GM12878 (cell line): Measurements from ENCODE around the gene ADCK1. TPM values are rescaled to one million over a fixed set of nuclear protein-coding genes. Genes with fewer than 3 reads are reported as not detected.

Experiments used
- ATAC-seq: fragments of 200-7000 bp; cut with Tn5 transposase; 3 replicates; pipeline ENCODE4 v1.9.1; 2020; ENCODE audit warnings: mild to moderate bottlenecking, moderate library complexity
- BruUV-seq: library from RNA; stranded (reverse); fragments of 400-500 nt; replicated peaks from 2 replicates; lab custom pipeline; 2021; lab: Mats Ljungman, UMichigan
- CTCF ChIA-PET: fragments of 300-600 bp; sonication (Branson Sonifier 250); formaldehyde crosslinking; extraction: SDS; loops from one replicate; lab custom pipeline; 2021; ENCODE audit warnings: inconsistent platforms; lab: Yijun Ruan, JAX
- POLR2A ChIA-PET: fragments of 350-600 bp; formaldehyde crosslinking; extraction: SDS; loops from one replicate; lab custom pipeline; 2021; ENCODE audit warnings: inconsistent platforms; lab: Charles Lee
- RAD21 ChIA-PET: fragments of 300-600 bp; sonication (Branson Sonifier 250); formaldehyde crosslinking; loops from one replicate; lab custom pipeline; 2023; ENCODE audit warnings: antibody characterized with exemption; ENCODE audit not compliant: unreplicated experiment; lab: Charles Lee
- SMC1A ChIA-PET: fragments of 300-600 bp; sonication (Branson Sonifier 250); formaldehyde crosslinking; loops from one replicate; lab custom pipeline; 2023; ENCODE audit not compliant: unreplicated experiment, uncharacterized antibody; lab: Charles Lee
- DNase-seq: peaks from one replicate; pipeline ENCODE4 v3.0.0-alpha.2; 2011; ENCODE audit warnings: low read depth, low spot score
- FAIRE-seq: peaks from 3 replicates; lab custom pipeline; 2011; peaks lifted over from hg19 to GRCh38; lab: Jason Lieb, UNC
- H2AFZ ChIP-seq: 2 replicates; pipeline ENCODE4 v1.6.0; 2011; ENCODE audit warnings: low read depth, low read length, control low read depth; ENCODE audit not compliant: control insufficient read depth
- H3K27ac ChIP-seq: 2 replicates; pipeline ENCODE4 v1.5.1; 2011; ENCODE audit warnings: control low read depth; ENCODE audit not compliant: control insufficient read depth, insufficient read depth
- H3K27me3 ChIP-seq, 2 experiments: replicated peaks in 1 of 2; 2 replicates each; pipeline versions ENCODE4 v1.6.0 to v1.6.1; 2011; ENCODE audit warnings: low read length in 1 of 2; ENCODE audit not compliant: control insufficient read depth in 2 of 2, insufficient read depth in 2 of 2
- H3K36me3 ChIP-seq, 2 experiments: 2 replicates each; pipeline ENCODE4 v1.5.1; 2011; ENCODE audit warnings: low read length in 1 of 2; ENCODE audit not compliant: control insufficient read depth in 2 of 2, insufficient read depth in 2 of 2
- H3K4me1 ChIP-seq: 2 replicates; pipeline ENCODE4 v1.6.1; 2011; ENCODE audit warnings: mild to moderate bottlenecking, low read length, moderate library complexity, mixed read lengths; ENCODE audit not compliant: control insufficient read depth, insufficient read depth
- H3K4me2 ChIP-seq: 2 replicates; pipeline ENCODE4 v1.6.0; 2011; ENCODE audit warnings: control low read depth; ENCODE audit not compliant: control insufficient read depth, insufficient read depth
- H3K4me3 ChIP-seq: fragments of 200-600 bp; sonication (generic); 2 replicates; pipeline ENCODE4 v1.5.1; 2016
- H3K79me2 ChIP-seq: 2 replicates; pipeline ENCODE4 v1.6.0; 2011; ENCODE audit warnings: low read length; ENCODE audit not compliant: control insufficient read depth, insufficient read depth
- H3K9ac ChIP-seq: 2 replicates; pipeline ENCODE4 v1.8.0; 2011; ENCODE audit warnings: low read length, control low read depth, mixed read lengths; ENCODE audit not compliant: control insufficient read depth, insufficient read depth
- H3K9me3 ChIP-seq: replicated peaks from 3 replicates; pipeline ENCODE4 v1.5.1; 2011; ENCODE audit warnings: mild to moderate bottlenecking, low read length; ENCODE audit not compliant: control insufficient read depth, insufficient read depth
- H4K20me1 ChIP-seq: 2 replicates; pipeline ENCODE4 v1.6.0; 2011; ENCODE audit not compliant: control insufficient read depth, insufficient read depth
- ATF3 ChIP-seq: IDR thresholded peaks from 2 replicates; pipeline ENCODE4 v1.6.1; 2011; ENCODE audit warnings: low read depth, mild to moderate bottlenecking, low read length, moderate library complexity, borderline replicate concordance; ENCODE audit errors: extremely low read depth
- BCL3 ChIP-seq: IDR thresholded peaks from 2 replicates; pipeline ENCODE4 v1.6.1; 2011; ENCODE audit warnings: borderline replicate concordance, low read depth, mild to moderate bottlenecking, moderate library complexity, low read length; ENCODE audit not compliant: insufficient read depth, poor library complexity, severe bottlenecking
- BRCA1 ChIP-seq: IDR thresholded peaks from 2 replicates; pipeline ENCODE4 v1.6.1; 2011; ENCODE audit warnings: low read depth, low read length, improper control_type of control experiment
- CEBPZ ChIP-seq: fragments of 150-350 bp; IDR thresholded peaks from 2 replicates; pipeline ENCODE4 v1.6.1; 2016; ENCODE audit warnings: low read depth, low read length
- CREB1 ChIP-seq: IDR thresholded peaks from 2 replicates; pipeline ENCODE4 v1.6.1; 2012; ENCODE audit warnings: low read depth, mild to moderate bottlenecking, inconsistent platforms
- CTCF ChIP-seq, 3 experiments: IDR thresholded peaks in 2 of 3; conservative IDR thresholded peaks in 1 of 3; 2 replicates each; pipeline ENCODE4 v1.5.1; 2011; ENCODE audit warnings: low read depth in 3 of 3, low read length in 3 of 3, mild to moderate bottlenecking in 3 of 3, control low read depth in 2 of 3, moderate library complexity in 2 of 3, inconsistent platforms in 1 of 3, mixed read lengths in 1 of 3; ENCODE audit not compliant: control insufficient read depth in 2 of 3, insufficient read depth in 1 of 3; ENCODE audit errors: extremely low read depth in 1 of 3
- HCFC1 ChIP-seq: fragments of 150-350 bp; IDR thresholded peaks from 2 replicates; pipeline ENCODE4 v1.6.1; 2014; ENCODE audit warnings: low read length
- IRF5 ChIP-seq: fragments of 450-650 bp; IDR thresholded peaks from 2 replicates; pipeline ENCODE4 v1.6.1; 2017; ENCODE audit warnings: borderline replicate concordance
- RAD21 ChIP-seq: IDR thresholded peaks from 2 replicates; pipeline ENCODE4 v1.6.1; 2011; ENCODE audit warnings: mild to moderate bottlenecking, low read depth, low read length, moderate library complexity; ENCODE audit not compliant: insufficient read depth
- RBBP5 ChIP-seq: fragments of 200-600 bp; sonication (generic); conservative IDR thresholded peaks from 2 replicates; pipeline ENCODE4 v1.6.1; 2016
- RFX5 ChIP-seq: IDR thresholded peaks from 2 replicates; pipeline ENCODE4 v1.6.1; 2011; ENCODE audit warnings: low read depth, low read length, improper control_type of control experiment
- SP1 ChIP-seq: IDR thresholded peaks from one replicate; pipeline ENCODE4 v1.6.1; 2011; ENCODE audit warnings: low read depth, low read length
- TCF12 ChIP-seq: IDR thresholded peaks from 2 replicates; pipeline ENCODE4 v1.6.1; 2011; ENCODE audit warnings: low read depth, mild to moderate bottlenecking, low read length
- ZSCAN29 ChIP-seq: fragments of 450-650 bp; IDR thresholded peaks from 2 replicates; pipeline ENCODE4 v1.6.1; 2017; ENCODE audit warnings: mild to moderate bottlenecking, moderate library complexity
- WGBS: methylation state at CpG from one replicate; pipeline ENCODE4 v1.1.6; 2016; ENCODE audit warnings: low lambda C conversion rate; ENCODE audit not compliant: insufficient replicate concordance, insufficient coverage; ENCODE audit errors: missing lambda C conversion rate; 5-methylcytosine and 5-hydroxymethylcytosine counted together
- in situ Hi-C: fragments of 300-500 bp; cut with MboI; formaldehyde crosslinking; loops from 9 replicates; pipeline ENCODE4 v1.14.3; 2018; ENCODE audit warnings: mixed read lengths
- intact Hi-C: fragments of 100-400 bp; cut with micrococcal nuclease; formaldehyde crosslinking; loops from one replicate; pipeline ENCODE4 v1.14.2; 2022; ENCODE audit not compliant: unreplicated experiment
- polyA plus RNA-seq, 11 experiments: library from polyadenylated mRNA; depleted of rRNA in 4 of 11; unstranded in 6 of 11; stranded (reverse) in 5 of 11; fragments of >200 nt; fragmentation: Nextera tagmentation in 4 of 11; fragmentation: Illumina TruSeq in 1 of 11; extraction: Ambion mirVana in 4 of 11; extraction: Trizol in 1 of 11; gene quantifications; 1 replicate in 1 of 11; 2 replicates in 10 of 11; pipeline versions ENCODE4 v1.2.1 to v1.2.3, GENCODE V29; 2011 to 2016; ENCODE audit warnings: inconsistent platforms in 2 of 11, missing spikeins in 2 of 11, low read depth in 1 of 11
- total RNA-seq, 4 experiments: library from RNA; depleted of rRNA in 3 of 4; stranded (reverse); fragments of >200 nt in 3 of 4; fragmentation: Illumina TruSeq in 1 of 4; extraction: Trizol in 1 of 4; gene quantifications; 2 replicates each; pipeline versions ENCODE4 v1.2.1 to v1.2.3, GENCODE V29; 2013 to 2021

Gene ADCK1
- total and polyA plus RNA-seq, 10 of the 15 experiments (the other 5 are each of a cell fraction or from before 2014, with no cell fraction given) = 3.3 to 8.5 (median 5.1) TPM

GRCh38 chr14:77870646-77871045 lies 70.7 kb downstream of the ADCK1 start (continued):
- TF ChIP-seq IRF5 = no peak
- no peak for TF ChIP-seq TCF12
- TF ChIP-seq CREB1 = no peak
- no peak for TF ChIP-seq ZSCAN29
- no peak for TF ChIP-seq CEBPZ

- no peaks in the 10 kb centered on the region for H4K20me1 ChIP-seq
- no peak overlapping the region for H3K27ac ChIP-seq
- ChIA-PET RAD21 (no interaction called here), POLR2A (no interaction called here), CTCF (interaction anchor here (2.4 kb wide), 1 partner anchor 10 kb away, joined by 12 read pairs; no protein-coding TSS in a partner anchor), SMC1A (no interaction called here)
- no peaks in the 10 kb centered on the region for H3K79me2 ChIP-seq
- no peak overlapping the region for H3K4me3 ChIP-seq
- H2AFZ ChIP-seq = no peak overlapping the region
- H3K9ac ChIP-seq = no peak overlapping the region
- no peaks in the 10 kb centered on the region for H3K27me3 ChIP-seq
- no peaks in the 10 kb centered on the region for H3K36me3 ChIP-seq
- BruUV-seq = no TSS peak
- H3K4me2 ChIP-seq = no peak overlapping the region
- no peak for DNase-seq
- no peak for ATAC-seq
- FAIRE-seq = no peak
- TF ChIP-seq CTCF (IDR thresholded peaks at IDR 0.05 in 2 of 3, conservative IDR thresholded peaks at IDR 0.05 in 1 of 3; ENCODE audit: control insufficient read depth in 2 of 3, extremely low read depth in 1 of 3, insufficient read depth in 1 of 3, low read depth in 3 of 3, low read length in 3 of 3) (no peak), ATF3 (no peak), RBBP5 (no peak), RAD21 (no peak), RFX5 (no peak), HCFC1 (no peak), BRCA1 (no peak), BCL3 (no peak), SP1 (no peak)
- TF ChIP-seq, all 136 proteins: peak for 0
- WGBS = 66% methylated on average over 8 of the region's 8 CpGs
- in situ Hi-C loops = no loop called here
- intact Hi-C loops = no loop called here
- H3K9me3 ChIP-seq = peaks cover 4% of the 10 kb centered on the region; the same call in 1 of the 3 replicates
- no peaks in the 10 kb centered on the region for H3K4me1 ChIP-seq
Measured at GRCh38 chr14:77872152-77872551, 72.2 kb downstream of the ADCK1 start.
